Neural cell (in vitro differentiated cells): ENCODE results near the gene RCSD1. TPM values are rescaled to one million over a fixed set of nuclear protein-coding genes. Genes with fewer than 3 reads are reported as not detected.

Experiments
- H2AFZ ChIP-seq: fragments of 200-600, 300-800 bp; sonication (generic), shearing (Covaris generic); 2 replicates; pipeline ENCODE4 v1.6.0; 2014; ENCODE audit warnings: low read depth, mild to moderate bottlenecking, antibody characterized with exemption, low read length, moderate library complexity
- H3F3A ChIP-seq: fragments of 200-600 bp; shearing (Covaris generic); 2 replicates; pipeline ENCODE4 v1.6.1; 2016; ENCODE audit warnings: mild to moderate bottlenecking, moderate library complexity, mixed read lengths, antibody characterized with exemption, low read length; ENCODE audit not compliant: insufficient read depth, poor library complexity, severe bottlenecking
- H3K27ac ChIP-seq: fragments of 200-600, 300-800 bp; sonication (generic), shearing (Covaris generic); 2 replicates; pipeline ENCODE4 v1.5.1; 2014; ENCODE audit warnings: mild to moderate bottlenecking, low read length, moderate library complexity
- H3K27me3 ChIP-seq: fragments of 300-800, 200-600 bp; sonication (generic), shearing (Covaris generic); 2 replicates; pipeline ENCODE4 v1.6.0; 2014; ENCODE audit warnings: mild to moderate bottlenecking, low read depth, low read length, moderate library complexity; ENCODE audit not compliant: insufficient read depth
- H3K36me3 ChIP-seq: fragments of 300-800, 200-600 bp; sonication (generic), shearing (Covaris generic); 2 replicates; pipeline ENCODE4 v1.5.1; 2014; ENCODE audit warnings: mild to moderate bottlenecking, antibody characterized with exemption, low read length, moderate library complexity; ENCODE audit not compliant: insufficient read depth
- H3K4me2 ChIP-seq: fragments of 300-800, 200-600 bp; sonication (generic), shearing (Covaris generic); 2 replicates; pipeline ENCODE4 v1.6.0; 2014; ENCODE audit warnings: mild to moderate bottlenecking, low read length
- H3K4me3 ChIP-seq: fragments of 300-800, 200-600 bp; sonication (generic), shearing (Covaris generic); 2 replicates; pipeline ENCODE4 v1.5.1; 2014; ENCODE audit warnings: mild to moderate bottlenecking, low read length, moderate library complexity
- H3K79me2 ChIP-seq: fragments of 200-600 bp; shearing (Covaris generic); replicated peaks from 2 replicates; pipeline ENCODE4 v1.6.0; 2014; ENCODE audit warnings: mild to moderate bottlenecking, low read length, moderate library complexity; ENCODE audit not compliant: insufficient read depth
- H3K9ac ChIP-seq: fragments of 300-800, 200-600 bp; sonication (generic), shearing (Covaris generic); 2 replicates; pipeline ENCODE4 v1.6.1; 2016; ENCODE audit warnings: mild to moderate bottlenecking, low read length, mixed read lengths
- H3K9me2 ChIP-seq: fragments of 200-600 bp; shearing (Covaris generic); 2 replicates; pipeline ENCODE4 v1.6.1; 2016; ENCODE audit warnings: mild to moderate bottlenecking, low read length, mixed read lengths; ENCODE audit not compliant: insufficient read depth
- H3K9me3 ChIP-seq: fragments of 200-600, 300-800 bp; sonication (generic), shearing (Covaris generic); 2 replicates; pipeline ENCODE4 v1.6.1; 2016; ENCODE audit warnings: mild to moderate bottlenecking, mixed run types, low read length, moderate library complexity, mixed read lengths
- H4K20me1 ChIP-seq: fragments of 200-600 bp; shearing (Covaris generic); 2 replicates; pipeline ENCODE4 v1.6.1; 2016; ENCODE audit warnings: mild to moderate bottlenecking, mixed run types; ENCODE audit not compliant: insufficient read depth
- CTCF ChIP-seq: fragments of 450-650 bp; IDR thresholded peaks from 2 replicates; pipeline ENCODE4 v1.5.1; 2014; ENCODE audit warnings: antibody characterized with exemption, mild to moderate bottlenecking, moderate library complexity; ENCODE audit not compliant: poor library complexity, severe bottlenecking
- EP300 ChIP-seq: fragments of 450-650 bp; conservative IDR thresholded peaks from 2 replicates; pipeline ENCODE4 v1.6.1; 2014; ENCODE audit warnings: antibody characterized with exemption, mild to moderate bottlenecking, moderate library complexity; ENCODE audit not compliant: poor library complexity, severe bottlenecking
- EZH2 ChIP-seq: fragments of 200-600, 300-800 bp; shearing (Covaris generic), sonication (generic); IDR thresholded peaks from 2 replicates; pipeline ENCODE4 v1.6.1; 2014; ENCODE audit warnings: antibody characterized with exemption, low read length, borderline replicate concordance, mild to moderate bottlenecking; ENCODE audit not compliant: insufficient read depth, poor library complexity, severe bottlenecking
- MXI1 ChIP-seq: fragments of 450-650 bp; conservative IDR thresholded peaks from 2 replicates; pipeline ENCODE4 v1.6.1; 2014; ENCODE audit warnings: antibody characterized with exemption, mild to moderate bottlenecking; ENCODE audit not compliant: poor library complexity, severe bottlenecking
- POLR2AphosphoS5 ChIP-seq: IDR thresholded peaks from 2 replicates; pipeline ENCODE4 v1.6.1; 2012
- RAD21 ChIP-seq: fragments of 450-650 bp; conservative IDR thresholded peaks from 2 replicates; pipeline ENCODE4 v1.6.1; 2014; ENCODE audit warnings: antibody characterized with exemption, mild to moderate bottlenecking, moderate library complexity
- REST ChIP-seq: IDR thresholded peaks from 2 replicates; pipeline ENCODE4 v1.6.1; 2012; ENCODE audit warnings: borderline replicate concordance
- SMC3 ChIP-seq: fragments of 450-650 bp; conservative IDR thresholded peaks from 2 replicates; pipeline ENCODE4 v1.6.1; 2014; ENCODE audit warnings: antibody characterized with exemption, mild to moderate bottlenecking, moderate library complexity; ENCODE audit not compliant: poor library complexity
- TAF1 ChIP-seq: IDR thresholded peaks from 2 replicates; pipeline ENCODE4 v1.6.1; 2012; ENCODE audit warnings: low read depth
- polyA plus RNA-seq: library from polyadenylated mRNA; depleted of rRNA; stranded (reverse); fragments of >200 nt; gene quantifications from 2 replicates; pipeline ENCODE4 v1.2.3, GENCODE V29; 2014

RCSD1 gene
- polyA plus RNA-seq, 1 donor from 2014 or later, result not detected

GRCh38 chr1:167654975-167655575 lies 25.0 kb downstream of the RCSD1 start:
- Histone ChIP-seq H3K79me2 (no peaks in the 10 kb centered on the region), H3K9me2 (no peaks in the 10 kb centered on the region), H2AFZ (no peak overlapping the region), H3F3A (no peaks in the 10 kb centered on the region), H3K9me3 (no peaks in the 10 kb centered on the region), H3K4me2 (no peak overlapping the region), H3K27me3 (no peaks in the 10 kb centered on the region), H3K4me3 (no peak overlapping the region), H3K27ac (no peak overlapping the region), H3K36me3 (no peaks in the 10 kb centered on the region), H3K9ac (no peak overlapping the region), H4K20me1 (no peaks in the 10 kb centered on the region)
- TF ChIP-seq RAD21, result no peak
- TF ChIP-seq EZH2, result no peak
- no peak for TF ChIP-seq MXI1
- no peak for TF ChIP-seq CTCF
- no peak for TF ChIP-seq EP300
- TF ChIP-seq TAF1, result no peak
- no peak for TF ChIP-seq POLR2AphosphoS5
- no peak for TF ChIP-seq SMC3
- no peak for TF ChIP-seq REST

- no peaks in the 10 kb centered on the region for H3K9me2 ChIP-seq
- TF ChIP-seq REST (no peak), TAF1 (no peak), SMC3 (no peak), RAD21 (no peak), EZH2 (no peak)
- no peaks in the 10 kb centered on the region for H3F3A ChIP-seq
- no peak overlapping the region for H3K27ac ChIP-seq
- no peaks in the 10 kb centered on the region for H3K27me3 ChIP-seq
- no peak overlapping the region for H2AFZ ChIP-seq
- no peak overlapping the region for H3K4me2 ChIP-seq
- H3K9ac ChIP-seq, result no peak overlapping the region
- H3K79me2 ChIP-seq, result no peaks in the 10 kb centered on the region
- H3K9me3 ChIP-seq, result no peaks in the 10 kb centered on the region
- no peak overlapping the region for H3K4me3 ChIP-seq
- no peaks in the 10 kb centered on the region for H3K36me3 ChIP-seq
- H4K20me1 ChIP-seq, result no peaks in the 10 kb centered on the region
Measured at GRCh38 chr1:167656657-167657056, 26.6 kb downstream of the RCSD1 start.
